Kidney epithelial cell (primary cell): ENCODE data around the gene KANSL3. TPM values are rescaled to one million over a fixed set of nuclear protein-coding genes. Genes with fewer than 3 reads are reported as not detected.
"Not testable (repeated sequence)": the region's sequence is repeated elsewhere in the genome, so short reads cannot be mapped to it uniquely, and the experiment has no call there.

Experiments used
- DNase-seq: peaks from one replicate; pipeline ENCODE4 v3.0.0-alpha.2; 2010; ENCODE audit warnings: low read depth
- H3K27me3 ChIP-seq: 2 replicates; pipeline ENCODE4 v1.6.0; 2011; ENCODE audit warnings: low read length; ENCODE audit not compliant: control insufficient read depth, insufficient read depth
- H3K36me3 ChIP-seq: 2 replicates; pipeline ENCODE4 v1.5.1; 2011; ENCODE audit warnings: low read length; ENCODE audit not compliant: control insufficient read depth, insufficient read depth
- H3K4me3 ChIP-seq: 2 replicates; pipeline ENCODE4 v1.5.1; 2011; ENCODE audit warnings: low read depth, mild to moderate bottlenecking, control low read depth, low read length
- total RNA-seq: library from RNA; depleted of rRNA; stranded (reverse); fragments of >200 nt; gene quantifications from 2 replicates; pipeline ENCODE4 v1.2.3, GENCODE V29; 2015
- TF ChIP-seq, protein P1 (sequence below): IDR thresholded peaks from 2 replicates; pipeline ENCODE4 v1.5.1; 2011; ENCODE audit warnings: mild to moderate bottlenecking, moderate library complexity, low read length, control low read depth, inconsistent platforms; ENCODE audit not compliant: insufficient read depth, poor library complexity, severe bottlenecking

The KANSL3 gene
- total RNA-seq, 1 donor from 2014 or later, result 33.2 TPM

DNA sequence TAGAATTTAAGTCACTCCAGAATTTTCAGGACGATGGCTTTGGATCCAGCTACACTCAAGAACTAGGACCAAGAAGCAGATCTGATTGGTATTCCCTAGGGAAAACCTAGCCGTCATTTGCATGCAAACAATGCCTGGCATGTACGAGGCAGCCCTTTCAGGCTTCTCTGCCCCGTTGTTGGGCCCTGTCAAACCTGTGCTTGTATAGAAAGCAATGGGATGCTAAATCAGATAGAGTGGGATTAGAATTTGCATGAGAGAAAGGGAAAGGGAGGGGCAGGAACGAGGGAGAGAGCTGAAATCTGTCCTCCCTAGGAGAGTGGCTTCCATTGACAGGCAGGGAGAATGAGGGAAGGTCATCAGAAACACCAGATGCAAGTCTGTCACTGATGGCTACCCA is 73.0 kb downstream of the KANSL3 start:
- Histone ChIP-seq H3K36me3 (no peaks in the 10 kb centered on the region), H3K27me3 (no peaks in the 10 kb centered on the region), H3K4me3 (no peak overlapping the region)
- TF ChIP-seq, protein P1, sequence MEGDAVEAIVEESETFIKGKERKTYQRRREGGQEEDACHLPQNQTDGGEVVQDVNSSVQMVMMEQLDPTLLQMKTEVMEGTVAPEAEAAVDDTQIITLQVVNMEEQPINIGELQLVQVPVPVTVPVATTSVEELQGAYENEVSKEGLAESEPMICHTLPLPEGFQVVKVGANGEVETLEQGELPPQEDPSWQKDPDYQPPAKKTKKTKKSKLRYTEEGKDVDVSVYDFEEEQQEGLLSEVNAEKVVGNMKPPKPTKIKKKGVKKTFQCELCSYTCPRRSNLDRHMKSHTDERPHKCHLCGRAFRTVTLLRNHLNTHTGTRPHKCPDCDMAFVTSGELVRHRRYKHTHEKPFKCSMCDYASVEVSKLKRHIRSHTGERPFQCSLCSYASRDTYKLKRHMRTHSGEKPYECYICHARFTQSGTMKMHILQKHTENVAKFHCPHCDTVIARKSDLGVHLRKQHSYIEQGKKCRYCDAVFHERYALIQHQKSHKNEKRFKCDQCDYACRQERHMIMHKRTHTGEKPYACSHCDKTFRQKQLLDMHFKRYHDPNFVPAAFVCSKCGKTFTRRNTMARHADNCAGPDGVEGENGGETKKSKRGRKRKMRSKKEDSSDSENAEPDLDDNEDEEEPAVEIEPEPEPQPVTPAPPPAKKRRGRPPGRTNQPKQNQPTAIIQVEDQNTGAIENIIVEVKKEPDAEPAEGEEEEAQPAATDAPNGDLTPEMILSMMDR, result no peak
- DNase-seq, result no peak

DNA sequence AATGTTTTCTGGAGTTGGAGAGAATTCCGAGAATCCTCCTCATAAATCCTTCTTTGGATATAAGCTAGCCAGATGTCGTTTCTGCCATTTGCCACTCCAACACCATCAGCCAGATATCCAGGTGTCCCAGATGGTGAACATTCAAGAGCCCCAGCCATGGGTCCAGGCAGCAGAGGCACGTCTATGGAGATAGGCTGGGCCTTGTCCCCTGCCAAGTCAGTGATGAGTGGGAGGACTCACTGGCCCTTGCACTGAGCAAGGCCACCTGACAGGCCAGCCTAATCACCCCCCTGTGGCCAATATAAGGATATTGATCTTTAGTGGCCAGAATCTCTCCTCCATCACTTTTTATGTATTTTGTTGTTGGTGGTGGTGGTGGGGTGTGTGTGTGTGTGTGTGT is 73.5 kb downstream of the KANSL3 start:
- Histone ChIP-seq H3K27me3 (no peaks in the 10 kb centered on the region), H3K36me3 (no peaks in the 10 kb centered on the region), H3K4me3 (no peak overlapping the region)
- no peak for DNase-seq
- TF ChIP-seq, protein P1, result no peak

DNA sequence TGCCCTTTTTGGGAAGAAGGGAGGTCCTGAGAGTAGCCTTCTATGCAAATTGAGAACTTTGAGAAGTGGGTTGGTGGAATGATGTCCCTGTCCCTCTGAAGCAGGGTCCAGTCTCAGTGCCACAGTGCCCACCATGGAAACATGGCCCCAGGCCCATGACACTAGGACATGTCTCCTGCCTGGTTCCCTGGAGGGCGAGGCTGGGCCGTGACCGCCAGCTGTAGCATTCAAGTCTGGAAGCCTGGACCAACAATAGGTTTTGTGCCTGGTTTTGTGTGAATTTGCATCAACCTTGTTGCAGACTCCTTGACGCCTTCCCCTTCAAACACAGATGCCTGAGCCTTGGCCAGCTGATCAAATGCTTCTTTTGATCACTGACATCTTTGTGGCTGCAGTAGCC is 74.1 kb downstream of the KANSL3 start:
- Histone ChIP-seq H3K27me3 (no peaks in the 10 kb centered on the region), H3K4me3 (no peak overlapping the region), H3K36me3 (no peaks in the 10 kb centered on the region)
- DNase-seq, result no peak
- TF ChIP-seq, protein P1, result no peak

DNA sequence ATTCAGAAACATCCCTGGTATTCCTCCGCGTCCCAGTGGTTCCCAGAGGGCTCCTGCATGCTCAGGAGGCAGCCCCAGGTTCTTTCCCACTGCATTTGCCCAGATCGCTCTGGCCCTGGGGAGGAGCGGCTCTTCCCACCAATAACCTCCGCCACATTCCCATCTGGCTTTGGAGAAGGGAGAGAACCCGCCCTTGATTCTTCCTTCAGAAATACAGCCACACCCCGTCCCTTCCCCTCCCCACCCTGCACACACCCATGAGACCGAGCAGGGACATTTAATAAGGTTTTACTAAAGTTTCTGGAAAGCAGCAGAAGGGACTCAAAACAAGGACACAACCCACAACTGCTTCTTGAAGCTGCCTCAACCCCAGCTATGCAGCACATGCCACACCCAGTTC is 79.6 kb downstream of the KANSL3 start:
- no peaks in the 10 kb centered on the region for H3K27me3 ChIP-seq
- H3K36me3 ChIP-seq, result no peaks in the 10 kb centered on the region
- no peak overlapping the region for H3K4me3 ChIP-seq
- no peak for DNase-seq
- TF ChIP-seq, protein P1, result no peak

DNA sequence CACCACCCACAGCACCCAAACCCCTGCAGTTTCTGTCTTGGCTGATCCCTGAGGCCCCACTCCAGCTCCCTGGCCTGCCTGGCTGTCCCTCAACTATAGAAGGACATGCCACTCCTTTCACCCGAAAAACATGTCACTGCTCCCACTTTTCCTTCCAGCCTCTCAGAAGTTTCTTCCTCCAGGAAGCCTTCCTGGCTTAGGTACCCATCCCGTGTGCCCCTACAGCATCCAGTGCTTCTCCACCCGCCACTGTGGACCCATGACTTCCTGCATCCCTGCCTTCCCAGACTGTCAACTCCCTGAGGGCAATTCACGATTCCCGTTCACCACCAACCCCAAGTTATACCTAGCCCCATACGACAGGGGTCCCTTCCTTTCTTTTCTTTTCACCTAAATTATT is 80.1 kb downstream of the KANSL3 start:
- no peak for DNase-seq
- H3K36me3 ChIP-seq, result no peaks in the 10 kb centered on the region
- TF ChIP-seq, protein P1, result no peak
- H3K4me3 ChIP-seq, result no peak overlapping the region
- H3K27me3 ChIP-seq, result no peaks in the 10 kb centered on the region

DNA sequence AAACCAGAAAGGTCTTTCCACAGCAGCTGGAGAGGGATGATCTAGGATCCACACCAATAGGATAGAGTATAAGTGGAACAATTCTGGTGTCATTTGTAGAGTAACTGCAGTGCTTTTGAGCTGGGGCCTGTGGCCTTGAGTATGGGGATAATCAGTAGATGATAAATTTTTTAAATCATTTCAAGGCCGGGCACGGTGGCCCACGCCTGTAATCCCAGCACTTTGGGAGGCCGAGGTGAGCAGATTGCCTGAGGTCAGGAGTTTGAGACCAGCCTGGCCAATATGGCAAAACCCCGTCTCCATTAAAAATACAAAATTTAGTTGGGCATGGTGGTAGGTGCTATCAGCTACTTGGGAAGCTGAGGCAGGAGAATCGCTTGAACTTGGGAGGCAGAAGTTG is 80.7 kb downstream of the KANSL3 start:
- DNase-seq, H3K4me3 ChIP-seq, H3K36me3 ChIP-seq, H3K27me3 ChIP-seq: not testable (repeated sequence)
